HCT116 (cell line): ENCODE data around the gene FAM98B. TPM values are rescaled to one million over a fixed set of nuclear protein-coding genes. Genes with fewer than 3 reads are reported as not detected.

Source experiments
- ATAC-seq: fragments of 200-7000 bp; cut with Tn5 transposase; 2 replicates; pipeline ENCODE4 v1.9.1; 2020; ENCODE audit warnings: mild to moderate bottlenecking, moderate library complexity
- BruUV-seq: library from RNA; stranded (reverse); fragments of 400-500 nt; replicated peaks from 2 replicates; lab custom pipeline; 2021; lab: Mats Ljungman, UMichigan
- CTCF ChIA-PET: fragments of 300-600 bp; sonication (Branson Sonifier 250); formaldehyde crosslinking; loops from one replicate; lab custom pipeline; 2021; ENCODE audit warnings: antibody characterized with exemption; lab: Charles Lee
- POLR2A ChIA-PET: fragments of 300-600, 350-600 bp; sonication (Branson Sonifier 250); formaldehyde crosslinking; loops from one replicate; lab custom pipeline; 2021; ENCODE audit warnings: antibody characterized with exemption; lab: Charles Lee
- RAD21 ChIA-PET, 2 experiments: fragments of 300-600 bp; sonication (Branson Sonifier 250); formaldehyde crosslinking; loops; one replicate each; lab custom pipeline; 2023; ENCODE audit warnings: low total read pairs in 2 of 2; ENCODE audit not compliant: uncharacterized antibody in 2 of 2, unreplicated experiment in 2 of 2, low non-redundant PET in 1 of 2; lab: Charles Lee
- DNase-seq: peaks from one replicate; pipeline ENCODE4 v3.0.0-alpha.2; 2010; ENCODE audit warnings: low read depth, low spot score
- H2AFZ ChIP-seq: fragments of 200-600 bp; shearing (Covaris generic), sonication (generic); 2 replicates; pipeline ENCODE4 v1.6.1; 2017; ENCODE audit warnings: low read depth, mixed run types, mixed read lengths, antibody characterized with exemption, low read length; ENCODE audit not compliant: poor library complexity, severe bottlenecking
- H3K27ac ChIP-seq: 2 replicates; pipeline ENCODE4 v1.5.1; 2012; ENCODE audit warnings: low read depth, low read length
- H3K27me3 ChIP-seq: fragments of 200-600 bp; sonication (generic); 2 replicates; pipeline ENCODE4 v1.6.1; 2016; ENCODE audit warnings: mixed run types, low read length, mixed read lengths; ENCODE audit not compliant: insufficient read depth
- H3K36me3 ChIP-seq, 2 experiments: fragments of 200-500 bp in 1 of 2; fragments of 200-600 bp in 1 of 2; sonication (Bioruptor generic) in 1 of 2; sonication (generic) in 1 of 2; 2 replicates each; pipeline versions ENCODE4 v1.5.1 to v1.6.1; 2014 to 2016; ENCODE audit warnings: low read length in 2 of 2, inconsistent platforms in 1 of 2, mixed read lengths in 1 of 2, mixed run types in 1 of 2; ENCODE audit not compliant: insufficient read depth in 2 of 2, control insufficient read depth in 1 of 2
- H3K4me1 ChIP-seq, 2 experiments: fragments of 200-600 bp in 1 of 2; sonication (generic) in 1 of 2; 2 replicates each; pipeline versions ENCODE4 v1.5.1 to v1.6.1; 2012 to 2017; ENCODE audit warnings: low read length in 2 of 2, inconsistent platforms in 1 of 2, mild to moderate bottlenecking in 1 of 2, mixed read lengths in 1 of 2, mixed run types in 1 of 2, moderate library complexity in 1 of 2; ENCODE audit not compliant: insufficient read depth in 2 of 2, control insufficient read depth in 1 of 2
- H3K4me2 ChIP-seq: fragments of 200-600 bp; sonication (generic); 2 replicates; pipeline ENCODE4 v1.6.1; 2017; ENCODE audit warnings: mixed run types, low read length, mixed read lengths
- H3K4me3 ChIP-seq, 2 experiments: fragments of 200-600 bp in 1 of 2; sonication (generic) in 1 of 2; replicated peaks in 1 of 2; 2 replicates each; pipeline ENCODE4 v1.5.1; 2011 to 2016; ENCODE audit warnings: low read length in 2 of 2, control low read depth in 1 of 2, low read depth in 1 of 2, mild to moderate bottlenecking in 1 of 2, mixed read lengths in 1 of 2, mixed run types in 1 of 2
- H3K79me2 ChIP-seq: fragments of 200-600 bp; sonication (generic); 2 replicates; pipeline ENCODE4 v1.6.1; 2017; ENCODE audit warnings: mild to moderate bottlenecking, mixed run types, low read length, moderate library complexity, mixed read lengths; ENCODE audit not compliant: insufficient read depth
- H3K9ac ChIP-seq: fragments of 200-600 bp; sonication (generic); 2 replicates; pipeline ENCODE4 v1.6.1; 2016; ENCODE audit warnings: low read length, mixed read lengths
- H3K9me2 ChIP-seq: fragments of 200-600 bp; sonication (generic), shearing (Covaris generic); 2 replicates; pipeline ENCODE4 v1.6.1; 2017; ENCODE audit warnings: mixed run types, mild to moderate bottlenecking, moderate library complexity; ENCODE audit not compliant: insufficient read depth
- H3K9me3 ChIP-seq, 2 experiments: fragments of 200-500 bp in 1 of 2; fragments of 200-600 bp in 1 of 2; sonication (Bioruptor generic) in 1 of 2; sonication (generic) in 1 of 2; 2 replicates each; pipeline ENCODE4 v1.6.1; 2014 to 2017; ENCODE audit warnings: low read length in 2 of 2, mixed read lengths in 2 of 2, inconsistent platforms in 1 of 2, low read depth in 1 of 2, mild to moderate bottlenecking in 1 of 2, mixed run types in 1 of 2, moderate library complexity in 1 of 2; ENCODE audit not compliant: control insufficient read depth in 1 of 2, insufficient read depth in 1 of 2
- H4K20me1 ChIP-seq: fragments of 200-600 bp; sonication (generic), shearing (Covaris generic); 2 replicates; pipeline ENCODE4 v1.6.1; 2017; ENCODE audit warnings: mixed run types, mild to moderate bottlenecking, moderate library complexity; ENCODE audit not compliant: insufficient read depth
- ATF3 ChIP-seq: IDR thresholded peaks from 2 replicates; pipeline ENCODE4 v1.6.1; 2012
- CTCF ChIP-seq, 3 experiments: fragments of 200-600 bp in 1 of 3; sonication (generic) in 1 of 3; IDR thresholded peaks in 2 of 3; conservative IDR thresholded peaks in 1 of 3; 2 replicates each; pipeline ENCODE4 v1.5.1; 2012 to 2017; ENCODE audit warnings: low read depth in 2 of 3, low read length in 2 of 3, antibody characterized with exemption in 1 of 3, borderline replicate concordance in 1 of 3, control low read depth in 1 of 3, mild to moderate bottlenecking in 1 of 3, mixed read lengths in 1 of 3, mixed run types in 1 of 3, moderate library complexity in 1 of 3; ENCODE audit not compliant: insufficient read depth in 1 of 3
- EGR1 ChIP-seq: IDR thresholded peaks from 2 replicates; pipeline ENCODE4 v1.6.1; 2012; ENCODE audit warnings: low read depth
- ELF1 ChIP-seq: IDR thresholded peaks from 2 replicates; pipeline ENCODE4 v1.6.1; 2012; ENCODE audit warnings: low read depth, borderline replicate concordance
- EZH2 ChIP-seq: fragments of 200-600 bp; sonication (generic); IDR thresholded peaks from 2 replicates; pipeline ENCODE4 v1.6.1; 2017; ENCODE audit warnings: antibody characterized with exemption, mixed run types
- EZH2phosphoT487 ChIP-seq: fragments of 200-600 bp; IDR thresholded peaks from 2 replicates; pipeline ENCODE4 v1.6.1; 2018; ENCODE audit warnings: antibody characterized with exemption, borderline replicate concordance
- JUND ChIP-seq: IDR thresholded peaks from 2 replicates; pipeline ENCODE4 v1.6.1; 2012
- MAX ChIP-seq: IDR thresholded peaks from 2 replicates; pipeline ENCODE4 v1.6.1; 2012
- POLR2A ChIP-seq: IDR thresholded peaks from 2 replicates; pipeline ENCODE4 v1.7.0; 2011; ENCODE audit warnings: borderline replicate concordance; ENCODE audit not compliant: insufficient read depth, insufficient read length; ENCODE audit errors: extremely low read depth
- POLR2AphosphoS5 ChIP-seq: IDR thresholded peaks from 2 replicates; pipeline ENCODE4 v1.6.1; 2011; ENCODE audit warnings: mild to moderate bottlenecking, low read depth, low read length, moderate library complexity
- REST ChIP-seq: IDR thresholded peaks from 2 replicates; pipeline ENCODE4 v1.6.1; 2012; ENCODE audit warnings: low read depth
- SIN3A ChIP-seq: IDR thresholded peaks from 2 replicates; pipeline ENCODE4 v1.6.1; 2012; ENCODE audit warnings: low read depth
- SP1 ChIP-seq: IDR thresholded peaks from 2 replicates; pipeline ENCODE4 v1.6.1; 2012; ENCODE audit warnings: low read depth
- SRF ChIP-seq: IDR thresholded peaks from 2 replicates; pipeline ENCODE4 v1.6.1; 2012; ENCODE audit warnings: low read depth
- TCF7L2 ChIP-seq: IDR thresholded peaks from 2 replicates; pipeline ENCODE4 v1.7.0; 2011; ENCODE audit warnings: borderline replicate concordance, inconsistent platforms; ENCODE audit not compliant: insufficient read depth, insufficient read length; ENCODE audit errors: extremely low read depth
- ZNF274 ChIP-seq: fragments of 200-500 bp; sonication (Bioruptor generic); IDR thresholded peaks from 2 replicates; pipeline ENCODE4 v1.6.1; 2014; ENCODE audit warnings: mild to moderate bottlenecking, low read depth, low read length, inconsistent platforms
- intact Hi-C: fragments of 100-400 bp; cut with micrococcal nuclease; formaldehyde crosslinking; loops from 2 replicates; pipeline ENCODE4 v1.10.0; 2022
- total RNA-seq: library from RNA; stranded (reverse); gene quantifications from one replicate; pipeline ENCODE4 v1.2.1, GENCODE V29; 2021; ENCODE audit not compliant: unreplicated experiment

FAM98B gene
- total RNA-seq, 1 experiment from 2014 or later, result 44.3 TPM

GRCh38 chr15:38508647-38509046 lies 54.7 kb downstream of the FAM98B start:
- Histone ChIP-seq H3K27ac (no peak overlapping the region), H3K9me2 (no peaks in the 10 kb centered on the region), H3K4me1 (no peaks in the 10 kb centered on the region), H3K9me3 (no peaks in the 10 kb centered on the region), H3K4me2 (no peak overlapping the region), H4K20me1 (no peaks in the 10 kb centered on the region), H3K27me3 (no peaks in the 10 kb centered on the region), H3K36me3 (no peaks in the 10 kb centered on the region), H3K4me3 (no peak overlapping the region), H3K79me2 (no peaks in the 10 kb centered on the region), H2AFZ (no peak overlapping the region), H3K9ac (no peak overlapping the region)
- ChIA-PET RAD21 (no interaction called here), CTCF (no interaction called here), POLR2A (no interaction called here)
- TF ChIP-seq JUND, result no peak
- no peak for TF ChIP-seq SIN3A
- TF ChIP-seq EZH2, result no peak
- no peak for TF ChIP-seq TCF7L2
- TF ChIP-seq EGR1, result no peak
- TF ChIP-seq POLR2AphosphoS5, result no peak
- no peak for TF ChIP-seq MAX
- TF ChIP-seq EZH2phosphoT487, result no peak
- TF ChIP-seq CTCF (IDR thresholded peaks at IDR 0.05 in 2 of 3, conservative IDR thresholded peaks at IDR 0.05 in 1 of 3; ENCODE audit: borderline replicate concordance in 1 of 3, insufficient read depth in 1 of 3, low read depth in 2 of 3, low read length in 2 of 3), result no peak
- no peak for TF ChIP-seq POLR2A
- TF ChIP-seq SRF, result no peak
- no peak for TF ChIP-seq REST
- TF ChIP-seq ELF1, result no peak
- no peak for TF ChIP-seq ZNF274
- no peak for TF ChIP-seq SP1
- TF ChIP-seq ATF3, result no peak
- DNase-seq, result no peak
- BruUV-seq, result no TSS peak
- ATAC-seq, result no peak
- intact Hi-C loops, result no loop called here
